ENCODE results near the gene NAPSA.
"Not testable (repeated sequence)": the region's sequence is repeated elsewhere in the genome, so short reads cannot be mapped to it uniquely, and the experiment has no call there.

DNA sequence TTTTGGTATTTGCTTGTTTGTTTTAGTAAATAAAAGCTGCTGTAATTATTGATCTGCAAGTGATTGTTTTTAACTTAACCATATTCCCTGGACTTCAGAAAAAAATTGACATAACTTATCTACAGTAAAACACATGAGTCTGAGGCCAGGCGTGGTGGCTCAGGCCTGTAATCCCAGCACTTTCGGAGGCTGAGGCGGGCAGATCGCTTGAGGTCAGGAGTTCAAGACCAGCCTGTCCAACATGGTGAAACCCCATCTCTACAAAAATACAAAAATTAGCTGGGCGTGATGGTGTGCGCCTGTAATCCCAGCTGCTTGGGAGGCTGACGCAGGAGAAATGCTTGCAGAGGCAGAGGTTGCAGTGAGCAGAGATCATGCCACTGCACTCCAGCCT lies 12.0 kb downstream of the NAPSA start:
- TF ChIP-seq, protein P1, sequence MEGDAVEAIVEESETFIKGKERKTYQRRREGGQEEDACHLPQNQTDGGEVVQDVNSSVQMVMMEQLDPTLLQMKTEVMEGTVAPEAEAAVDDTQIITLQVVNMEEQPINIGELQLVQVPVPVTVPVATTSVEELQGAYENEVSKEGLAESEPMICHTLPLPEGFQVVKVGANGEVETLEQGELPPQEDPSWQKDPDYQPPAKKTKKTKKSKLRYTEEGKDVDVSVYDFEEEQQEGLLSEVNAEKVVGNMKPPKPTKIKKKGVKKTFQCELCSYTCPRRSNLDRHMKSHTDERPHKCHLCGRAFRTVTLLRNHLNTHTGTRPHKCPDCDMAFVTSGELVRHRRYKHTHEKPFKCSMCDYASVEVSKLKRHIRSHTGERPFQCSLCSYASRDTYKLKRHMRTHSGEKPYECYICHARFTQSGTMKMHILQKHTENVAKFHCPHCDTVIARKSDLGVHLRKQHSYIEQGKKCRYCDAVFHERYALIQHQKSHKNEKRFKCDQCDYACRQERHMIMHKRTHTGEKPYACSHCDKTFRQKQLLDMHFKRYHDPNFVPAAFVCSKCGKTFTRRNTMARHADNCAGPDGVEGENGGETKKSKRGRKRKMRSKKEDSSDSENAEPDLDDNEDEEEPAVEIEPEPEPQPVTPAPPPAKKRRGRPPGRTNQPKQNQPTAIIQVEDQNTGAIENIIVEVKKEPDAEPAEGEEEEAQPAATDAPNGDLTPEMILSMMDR (IDR thresholded peaks at IDR 0.05; ENCODE audit: low read depth, low read length), result not testable (repeated sequence)
- not testable (repeated sequence) for TF ChIP-seq EZH2phosphoT487 (IDR thresholded peaks at IDR 0.05; ENCODE audit: low read depth)
